HG03354 (cell line): ENCODE data around the gene TRIP11.
"Not testable (repeated sequence)": the region's sequence is repeated elsewhere in the genome, so short reads cannot be mapped to it uniquely, and the experiment has no call there.

ENCODE experiments used
- ATAC-seq: cut with Tn5 transposase; IDR thresholded peaks from one replicate; pipeline ENCODE4 v1.9.1; 2021; ENCODE audit warnings: mild to moderate bottlenecking; ENCODE audit not compliant: unreplicated experiment, poor library complexity, severe bottlenecking

The TRIP11 gene

GRCh38 chr14:92039719-92040430 lies at the start of gene TRIP11:
Gene TRIP11, minus strand, starts transcription at chr14:92040059. Its CDS starts 374 bp downstream, at chr14:92039685.
- ATAC-seq: peak; percentile 96

GRCh38 chr14:92088494-92088893 lies 48.6 kb upstream of the TRIP11 start:
- no peak for ATAC-seq

GRCh38 chr14:92074555-92074954 lies 34.7 kb upstream of the TRIP11 start:
- no peak for ATAC-seq

GRCh38 chr14:92058006-92058917 lies 18.4 kb upstream of the TRIP11 start:
- ATAC-seq: no peak

GRCh38 chr14:92049781-92050180 lies 9.9 kb upstream of the TRIP11 start:
- ATAC-seq: no peak

- ATAC-seq: not testable (repeated sequence)
Measured at GRCh38 chr14:92049221-92049620, 9.4 kb upstream of the TRIP11 start.

- not testable (repeated sequence) for ATAC-seq
Measured at GRCh38 chr14:92045904-92046303, 6.0 kb upstream of the TRIP11 start.

- not testable (repeated sequence) for ATAC-seq
Measured at GRCh38 chr14:92041766-92042165, 1.9 kb upstream of the TRIP11 start.

GRCh38 chr14:92041203-92041602 lies 1.3 kb upstream of the TRIP11 start:
- ATAC-seq: no peak

GRCh38 chr14:92040431-92041051 lies 682 bp upstream of the TRIP11 start:
- peak; percentile 30 for ATAC-seq

- ATAC-seq: peak; percentile 31
Measured at GRCh38 chr14:92039063-92039718, 668 bp downstream of the TRIP11 start.

GRCh38 chr14:92037989-92038388 lies 1.9 kb downstream of the TRIP11 start:
- ATAC-seq: no peak

GRCh38 chr14:92035890-92036289 lies 4.0 kb downstream of the TRIP11 start:
- ATAC-seq: no peak

GRCh38 chr14:92033906-92034687 lies 5.8 kb downstream of the TRIP11 start:
- no peak for ATAC-seq

- no peak for ATAC-seq
Measured at GRCh38 chr14:92033433-92033832, 6.4 kb downstream of the TRIP11 start.

- no peak for ATAC-seq
Measured at GRCh38 chr14:92026548-92027190, 13.2 kb downstream of the TRIP11 start.

- no peak for ATAC-seq
Measured at GRCh38 chr14:92022036-92022435, 17.8 kb downstream of the TRIP11 start.

- ATAC-seq: no peak
Measured at GRCh38 chr14:92021523-92021922, 18.3 kb downstream of the TRIP11 start.

- no peak for ATAC-seq
Measured at GRCh38 chr14:92014040-92014439, 25.8 kb downstream of the TRIP11 start.
